Esophagus squamous epithelium (tissue), 5 donors: ENCODE measurements around the gene KIF21B. TPM values are rescaled to one million over a fixed set of nuclear protein-coding genes. Genes with fewer than 3 reads are reported as not detected.
A peak's percentile ranks its signal among the peaks of the same experiment; 100 is the strongest.

Experiments used
- DNase-seq: peaks from one replicate; lab custom pipeline; 2025; lab: John Stamatoyannopoulos, UW
- H3K27ac ChIP-seq, 4 donors: fragments of 200-600 bp; sonication (generic); one replicate each; pipeline ENCODE4 v1.5.1; 2016 to 2019; ENCODE audit warnings: mild to moderate bottlenecking in 1 of 4
- H3K27me3 ChIP-seq, 4 donors: fragments of 200-600 bp; sonication (generic); 1 replicate in 3 of 4; 2 replicates in 1 of 4; pipeline versions ENCODE4 v1.5.1 to v1.6.0; 2017 to 2021; ENCODE audit warnings: antibody characterized with exemption in 1 of 4
- H3K36me3 ChIP-seq, 3 donors: fragments of 200-600 bp; sonication (generic); one replicate each; pipeline ENCODE4 v1.5.1; 2016 to 2019
- H3K4me1 ChIP-seq, 3 donors: fragments of 200-600 bp; sonication (generic); one replicate each; pipeline ENCODE4 v1.5.1; 2017 to 2019
- H3K4me3 ChIP-seq, 4 donors: fragments of 200-600 bp; sonication (generic); 1 replicate in 3 of 4; 2 replicates in 1 of 4; pipeline ENCODE4 v1.5.1; 2016 to 2019; ENCODE audit warnings: mild to moderate bottlenecking in 2 of 4, moderate library complexity in 1 of 4
- H3K9me3 ChIP-seq, 3 donors: fragments of 200-600 bp; sonication (generic); one replicate each; pipeline ENCODE4 v1.5.1; 2016 to 2019
- POLR2A ChIP-seq, 4 donors: fragments of 450-650 bp; IDR thresholded peaks; one replicate each; pipeline ENCODE4 v1.6.1; 2017; ENCODE audit warnings: antibody characterized with exemption in 4 of 4, mild to moderate bottlenecking in 4 of 4, moderate library complexity in 3 of 4
- WGBS, 2 donors: methylation state at CpG; one replicate each; pipeline ENCODE4 v1.1.5; 2018; 5-methylcytosine and 5-hydroxymethylcytosine counted together
- intact Hi-C: fragments of 100-400 bp; cut with DNase I; formaldehyde crosslinking; loops from one replicate; pipeline ENCODE4 v1.15.0; 2022
- total RNA-seq, 4 donors: library from RNA; depleted of rRNA; stranded (reverse); fragments of >200 nt; gene quantifications; one replicate each; pipeline ENCODE4 v1.1.0, GENCODE V29; 2016
- TF ChIP-seq, protein P1 (sequence below), 6 experiments: fragments of 450-650 bp in 4 of 6; fragments of 200-600 bp in 2 of 6; sonication (generic) in 2 of 6; IDR thresholded peaks; one replicate each; pipeline ENCODE4 v1.5.1; 2016 to 2019; ENCODE audit warnings: antibody characterized with exemption in 6 of 6, mild to moderate bottlenecking in 4 of 6, moderate library complexity in 4 of 6
- donor health status: DM: yes; HTN: yes; CAD: no.

KIF21B gene
- total RNA-seq, 4 donors from 2014 or later = 0.53 to 2.1 (median 1.0) TPM

DNA sequence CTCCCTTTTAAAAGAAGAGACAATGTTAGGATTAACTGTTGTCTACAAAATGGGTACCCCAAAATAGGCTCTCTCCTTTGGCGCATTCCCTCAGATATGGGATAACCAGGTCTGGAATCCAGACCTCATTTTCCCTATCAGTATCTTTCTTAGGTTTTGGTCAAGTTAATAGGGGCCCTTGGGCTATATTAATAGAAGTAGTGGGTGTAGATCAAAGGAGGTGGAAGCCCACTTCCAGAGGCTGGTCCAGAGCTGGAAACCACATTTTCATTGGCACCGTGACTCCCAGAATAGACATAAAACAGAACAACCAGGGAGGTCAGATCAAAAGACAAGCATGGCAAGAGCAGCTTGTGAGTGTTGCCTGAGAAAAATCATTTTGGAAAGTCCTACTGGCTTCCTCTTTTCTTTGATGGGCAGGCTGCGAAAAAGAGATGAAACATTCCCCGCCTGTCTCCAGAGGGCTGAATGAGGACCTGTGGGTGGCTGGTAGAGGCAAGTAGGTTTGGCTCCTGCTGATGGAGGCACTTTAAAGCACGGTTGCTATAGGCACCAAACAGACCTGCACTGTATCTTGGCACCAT is 25.8 kb upstream of the KIF21B start:
- H3K27ac ChIP-seq = no peak overlapping the region
- no peak overlapping the region for H3K4me3 ChIP-seq
- H3K4me1 ChIP-seq = no peaks in the 10 kb centered on the region
- peaks cover 0 to 37% (median 0%) of the 10 kb centered on the region in 4 donors for H3K27me3 ChIP-seq
- no peak for DNase-seq
- H3K9me3 ChIP-seq = no peaks in the 10 kb centered on the region
- no peaks in the 10 kb centered on the region for H3K36me3 ChIP-seq
- WGBS, 2 donors = 54 to 74% methylated on average over 4 to 5 of the region's 5 CpGs
- TF ChIP-seq, protein P1, sequence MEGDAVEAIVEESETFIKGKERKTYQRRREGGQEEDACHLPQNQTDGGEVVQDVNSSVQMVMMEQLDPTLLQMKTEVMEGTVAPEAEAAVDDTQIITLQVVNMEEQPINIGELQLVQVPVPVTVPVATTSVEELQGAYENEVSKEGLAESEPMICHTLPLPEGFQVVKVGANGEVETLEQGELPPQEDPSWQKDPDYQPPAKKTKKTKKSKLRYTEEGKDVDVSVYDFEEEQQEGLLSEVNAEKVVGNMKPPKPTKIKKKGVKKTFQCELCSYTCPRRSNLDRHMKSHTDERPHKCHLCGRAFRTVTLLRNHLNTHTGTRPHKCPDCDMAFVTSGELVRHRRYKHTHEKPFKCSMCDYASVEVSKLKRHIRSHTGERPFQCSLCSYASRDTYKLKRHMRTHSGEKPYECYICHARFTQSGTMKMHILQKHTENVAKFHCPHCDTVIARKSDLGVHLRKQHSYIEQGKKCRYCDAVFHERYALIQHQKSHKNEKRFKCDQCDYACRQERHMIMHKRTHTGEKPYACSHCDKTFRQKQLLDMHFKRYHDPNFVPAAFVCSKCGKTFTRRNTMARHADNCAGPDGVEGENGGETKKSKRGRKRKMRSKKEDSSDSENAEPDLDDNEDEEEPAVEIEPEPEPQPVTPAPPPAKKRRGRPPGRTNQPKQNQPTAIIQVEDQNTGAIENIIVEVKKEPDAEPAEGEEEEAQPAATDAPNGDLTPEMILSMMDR (IDR thresholded peaks at IDR 0.05) = no peak
- no peak for TF ChIP-seq POLR2A (IDR thresholded peaks at IDR 0.05)
- intact Hi-C loops = no loop called here

DNA sequence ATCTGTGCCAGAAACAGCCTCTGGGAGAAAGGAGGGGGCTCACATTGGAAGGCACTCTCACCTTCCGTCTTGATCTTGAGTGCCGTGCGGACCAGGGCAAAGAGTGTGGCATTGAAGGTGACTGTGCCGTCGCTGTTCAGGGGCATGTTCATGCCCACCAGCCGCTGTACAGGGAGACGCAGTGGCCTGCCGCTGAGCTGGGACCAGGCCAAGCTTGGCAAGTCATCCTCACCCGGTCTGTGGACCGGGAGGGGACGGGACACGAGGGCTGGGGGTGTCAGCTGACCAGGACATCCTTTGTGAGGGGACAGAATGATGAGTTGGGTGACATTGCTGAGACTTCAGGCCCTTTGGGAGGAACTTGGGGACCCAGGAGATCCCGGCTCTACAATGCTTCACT is 25.0 kb upstream of the KIF21B start:
- no peak overlapping the region for H3K27ac ChIP-seq
- H3K36me3 ChIP-seq = no peaks in the 10 kb centered on the region
- peaks cover 0 to 29% (median 0%) of the 10 kb centered on the region in 4 donors for H3K27me3 ChIP-seq
- no peaks in the 10 kb centered on the region for H3K9me3 ChIP-seq
- no peak for TF ChIP-seq POLR2A (IDR thresholded peaks at IDR 0.05)
- TF ChIP-seq, protein P1 (IDR thresholded peaks at IDR 0.05) = no peak
- DNase-seq = no peak
- H3K4me1 ChIP-seq = no peaks in the 10 kb centered on the region
- 81 to 89% methylated on average over 11 to 12 of the region's 13 CpGs for WGBS, 2 donors
- intact Hi-C loops = no loop called here
- H3K4me3 ChIP-seq = no peak overlapping the region

DNA sequence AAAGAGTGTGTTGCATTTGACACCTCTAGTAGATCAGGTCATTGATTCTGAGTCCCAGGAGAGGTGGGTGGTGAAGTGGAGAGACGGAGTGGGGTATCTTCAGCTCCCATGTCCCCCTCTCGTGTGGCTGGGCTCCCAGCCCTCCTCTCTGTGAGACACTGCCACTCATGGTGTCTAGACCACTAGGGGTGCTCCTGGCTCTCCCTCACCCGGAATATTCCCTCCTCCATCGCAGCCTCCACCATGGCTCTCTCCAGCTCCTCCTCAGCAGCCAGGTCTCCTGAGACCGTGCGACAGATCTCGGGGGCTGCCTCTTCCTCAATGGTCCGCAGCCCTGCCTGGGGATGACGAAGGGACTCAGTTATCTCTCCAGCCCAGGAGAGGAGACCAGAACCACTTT is 20.6 kb upstream of the KIF21B start:
- Histone ChIP-seq H3K4me3 (no peak overlapping the region), H3K9me3 (no peaks in the 10 kb centered on the region), H3K27me3 (peaks cover 0 to 17% (median 0%) of the 10 kb centered on the region in 4 donors), H3K27ac (no peak overlapping the region), H3K36me3 (no peaks in the 10 kb centered on the region), H3K4me1 (peaks cover 0 to 4% (median 0%) of the 10 kb centered on the region in 3 donors)
- DNase-seq = no peak
- TF ChIP-seq POLR2A (IDR thresholded peaks at IDR 0.05) = no peak
- TF ChIP-seq, protein P1 (IDR thresholded peaks at IDR 0.05) = no peak
- WGBS, 2 donors = 84 to 89% methylated on average over 7 to 9 of the region's 9 CpGs
- intact Hi-C loops = no loop called here

DNA sequence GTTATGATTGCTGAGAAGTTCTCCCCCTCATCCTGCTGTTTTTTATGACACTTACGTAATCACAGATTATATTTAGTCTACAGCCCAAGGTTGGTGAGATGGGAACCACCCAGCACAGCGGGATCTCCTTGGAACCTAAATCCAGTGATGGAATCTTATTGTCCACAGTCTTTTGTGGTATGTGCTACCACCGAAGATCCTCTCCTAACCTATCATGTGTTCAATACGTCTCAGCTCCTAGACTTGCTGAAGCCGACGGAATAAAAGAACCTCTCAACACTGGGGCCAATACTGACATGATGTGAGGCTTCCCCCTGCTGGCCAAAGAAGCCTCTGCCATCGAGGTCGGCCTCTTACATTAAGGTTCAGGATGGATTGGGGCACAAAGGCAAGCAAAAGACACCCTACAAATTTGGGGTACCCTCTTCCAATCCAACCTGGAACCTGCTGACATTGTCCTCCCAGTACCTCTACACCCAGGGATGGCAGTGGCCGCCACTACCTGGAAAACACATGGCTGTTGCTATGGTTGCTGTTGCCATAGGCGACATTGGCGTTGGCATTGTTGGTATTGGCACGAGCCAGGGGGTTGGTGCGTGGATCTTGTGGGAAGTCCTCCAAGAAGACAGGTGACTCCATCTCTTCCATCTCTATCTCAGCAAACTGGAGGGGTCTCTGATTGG is 19.4 kb upstream of the KIF21B start:
- peaks cover 0 to 4% (median 0%) of the 10 kb centered on the region in 3 donors for H3K4me1 ChIP-seq
- H3K27ac ChIP-seq = no peak overlapping the region
- WGBS, 2 donors = 21 to 33% methylated on average over 5 to 8 of the region's 13 CpGs
- peak; percentile 9 for DNase-seq
- H3K4me3 ChIP-seq = no peak overlapping the region
- H3K36me3 ChIP-seq = no peaks in the 10 kb centered on the region
- no peaks in the 10 kb centered on the region for H3K9me3 ChIP-seq
- intact Hi-C loops = loop anchor here (2.0 kb wide), 1 partner anchor 70 kb away; no protein-coding TSS in a partner anchor
- H3K27me3 ChIP-seq = peaks cover 0 to 8% (median 0%) of the 10 kb centered on the region in 4 donors
- TF ChIP-seq, protein P1 (IDR thresholded peaks at IDR 0.05) = peak; percentile 73 to 88 (median 86)
- TF ChIP-seq POLR2A (IDR thresholded peaks at IDR 0.05) = no peak

DNA sequence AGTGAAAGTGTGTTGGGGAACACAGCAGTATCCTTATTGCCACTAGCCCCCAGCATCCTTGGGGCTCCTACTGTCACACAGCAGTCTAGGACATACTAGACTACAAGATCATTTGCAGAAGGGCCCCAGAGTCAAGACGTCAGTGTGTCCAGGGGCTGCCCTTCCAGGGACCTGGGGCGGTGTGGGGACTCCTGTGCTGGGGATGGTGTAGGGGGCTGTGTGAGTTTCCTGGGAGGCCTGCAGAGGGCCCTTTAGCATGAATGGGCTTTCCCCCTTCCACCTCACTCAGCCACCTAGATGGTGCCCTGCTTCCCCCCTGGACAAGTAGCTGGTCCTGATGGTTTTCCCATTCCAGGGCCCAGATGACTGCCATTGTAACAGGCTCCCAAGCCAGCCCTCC is 17.5 kb upstream of the KIF21B start:
- Histone ChIP-seq H3K36me3 (no peaks in the 10 kb centered on the region), H3K27me3 (peaks cover 0 to 23% (median 0%) of the 10 kb centered on the region in 4 donors), H3K4me1 (peaks cover 0 to 4% (median 0%) of the 10 kb centered on the region in 3 donors), H3K27ac (no peak overlapping the region), H3K9me3 (no peaks in the 10 kb centered on the region), H3K4me3 (no peak overlapping the region)
- DNase-seq = no peak
- 100% methylated on average over 2 of the region's 2 CpGs; no CpG with 5 or more reads in 1 of the 2 donors for WGBS, 2 donors
- intact Hi-C loops = no loop called here
- no peak for TF ChIP-seq POLR2A (IDR thresholded peaks at IDR 0.05)
- TF ChIP-seq, protein P1 (IDR thresholded peaks at IDR 0.05) = no peak
